ENCODE data around the gene SEPTIN8.

DNA sequence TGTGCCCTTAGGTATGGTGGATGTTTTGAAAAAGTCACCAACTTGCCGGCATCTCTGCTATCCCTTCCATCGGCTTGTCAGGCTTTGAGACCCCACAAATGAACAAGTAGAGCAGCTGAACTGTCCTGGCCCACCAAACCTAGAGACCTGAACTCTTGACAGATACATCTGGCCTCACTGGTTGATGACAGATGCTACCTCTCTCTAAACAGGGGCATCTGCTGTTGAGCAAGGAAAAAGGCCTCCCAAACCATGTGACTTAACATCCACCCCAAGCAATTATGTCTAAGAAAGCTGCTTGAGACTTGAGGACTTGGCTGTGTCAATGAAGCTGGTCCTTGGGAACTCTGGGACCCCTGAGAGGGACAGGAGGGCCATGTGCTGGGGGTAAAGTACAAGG, 27.5 kb downstream of the SEPTIN8 start:
- TF ChIP-seq, protein P1, sequence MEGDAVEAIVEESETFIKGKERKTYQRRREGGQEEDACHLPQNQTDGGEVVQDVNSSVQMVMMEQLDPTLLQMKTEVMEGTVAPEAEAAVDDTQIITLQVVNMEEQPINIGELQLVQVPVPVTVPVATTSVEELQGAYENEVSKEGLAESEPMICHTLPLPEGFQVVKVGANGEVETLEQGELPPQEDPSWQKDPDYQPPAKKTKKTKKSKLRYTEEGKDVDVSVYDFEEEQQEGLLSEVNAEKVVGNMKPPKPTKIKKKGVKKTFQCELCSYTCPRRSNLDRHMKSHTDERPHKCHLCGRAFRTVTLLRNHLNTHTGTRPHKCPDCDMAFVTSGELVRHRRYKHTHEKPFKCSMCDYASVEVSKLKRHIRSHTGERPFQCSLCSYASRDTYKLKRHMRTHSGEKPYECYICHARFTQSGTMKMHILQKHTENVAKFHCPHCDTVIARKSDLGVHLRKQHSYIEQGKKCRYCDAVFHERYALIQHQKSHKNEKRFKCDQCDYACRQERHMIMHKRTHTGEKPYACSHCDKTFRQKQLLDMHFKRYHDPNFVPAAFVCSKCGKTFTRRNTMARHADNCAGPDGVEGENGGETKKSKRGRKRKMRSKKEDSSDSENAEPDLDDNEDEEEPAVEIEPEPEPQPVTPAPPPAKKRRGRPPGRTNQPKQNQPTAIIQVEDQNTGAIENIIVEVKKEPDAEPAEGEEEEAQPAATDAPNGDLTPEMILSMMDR (IDR thresholded peaks at IDR 0.05) = no peak
- TF ChIP-seq EZH2phosphoT487 (IDR thresholded peaks at IDR 0.05; ENCODE audit: borderline replicate concordance, low read depth) = no peak
- TF ChIP-seq, protein P2, sequence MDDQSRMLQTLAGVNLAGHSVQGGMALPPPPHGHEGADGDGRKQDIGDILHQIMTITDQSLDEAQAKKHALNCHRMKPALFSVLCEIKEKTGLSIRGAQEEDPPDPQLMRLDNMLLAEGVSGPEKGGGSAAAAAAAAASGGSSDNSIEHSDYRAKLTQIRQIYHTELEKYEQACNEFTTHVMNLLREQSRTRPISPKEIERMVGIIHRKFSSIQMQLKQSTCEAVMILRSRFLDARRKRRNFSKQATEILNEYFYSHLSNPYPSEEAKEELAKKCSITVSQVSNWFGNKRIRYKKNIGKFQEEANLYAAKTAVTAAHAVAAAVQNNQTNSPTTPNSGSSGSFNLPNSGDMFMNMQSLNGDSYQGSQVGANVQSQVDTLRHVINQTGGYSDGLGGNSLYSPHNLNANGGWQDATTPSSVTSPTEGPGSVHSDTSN (IDR thresholded peaks at IDR 0.05) = no peak
- TF ChIP-seq JUND (IDR thresholded peaks at IDR 0.05) = no peak
- TF ChIP-seq, protein P3, sequence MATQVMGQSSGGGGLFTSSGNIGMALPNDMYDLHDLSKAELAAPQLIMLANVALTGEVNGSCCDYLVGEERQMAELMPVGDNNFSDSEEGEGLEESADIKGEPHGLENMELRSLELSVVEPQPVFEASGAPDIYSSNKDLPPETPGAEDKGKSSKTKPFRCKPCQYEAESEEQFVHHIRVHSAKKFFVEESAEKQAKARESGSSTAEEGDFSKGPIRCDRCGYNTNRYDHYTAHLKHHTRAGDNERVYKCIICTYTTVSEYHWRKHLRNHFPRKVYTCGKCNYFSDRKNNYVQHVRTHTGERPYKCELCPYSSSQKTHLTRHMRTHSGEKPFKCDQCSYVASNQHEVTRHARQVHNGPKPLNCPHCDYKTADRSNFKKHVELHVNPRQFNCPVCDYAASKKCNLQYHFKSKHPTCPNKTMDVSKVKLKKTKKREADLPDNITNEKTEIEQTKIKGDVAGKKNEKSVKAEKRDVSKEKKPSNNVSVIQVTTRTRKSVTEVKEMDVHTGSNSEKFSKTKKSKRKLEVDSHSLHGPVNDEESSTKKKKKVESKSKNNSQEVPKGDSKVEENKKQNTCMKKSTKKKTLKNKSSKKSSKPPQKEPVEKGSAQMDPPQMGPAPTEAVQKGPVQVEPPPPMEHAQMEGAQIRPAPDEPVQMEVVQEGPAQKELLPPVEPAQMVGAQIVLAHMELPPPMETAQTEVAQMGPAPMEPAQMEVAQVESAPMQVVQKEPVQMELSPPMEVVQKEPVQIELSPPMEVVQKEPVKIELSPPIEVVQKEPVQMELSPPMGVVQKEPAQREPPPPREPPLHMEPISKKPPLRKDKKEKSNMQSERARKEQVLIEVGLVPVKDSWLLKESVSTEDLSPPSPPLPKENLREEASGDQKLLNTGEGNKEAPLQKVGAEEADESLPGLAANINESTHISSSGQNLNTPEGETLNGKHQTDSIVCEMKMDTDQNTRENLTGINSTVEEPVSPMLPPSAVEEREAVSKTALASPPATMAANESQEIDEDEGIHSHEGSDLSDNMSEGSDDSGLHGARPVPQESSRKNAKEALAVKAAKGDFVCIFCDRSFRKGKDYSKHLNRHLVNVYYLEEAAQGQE (IDR thresholded peaks at IDR 0.05; ENCODE audit: low read depth, low read length) = no peak
- TF ChIP-seq MEF2A (IDR thresholded peaks at IDR 0.05; ENCODE audit: borderline replicate concordance, low read depth) = no peak
- TF ChIP-seq, protein P4, sequence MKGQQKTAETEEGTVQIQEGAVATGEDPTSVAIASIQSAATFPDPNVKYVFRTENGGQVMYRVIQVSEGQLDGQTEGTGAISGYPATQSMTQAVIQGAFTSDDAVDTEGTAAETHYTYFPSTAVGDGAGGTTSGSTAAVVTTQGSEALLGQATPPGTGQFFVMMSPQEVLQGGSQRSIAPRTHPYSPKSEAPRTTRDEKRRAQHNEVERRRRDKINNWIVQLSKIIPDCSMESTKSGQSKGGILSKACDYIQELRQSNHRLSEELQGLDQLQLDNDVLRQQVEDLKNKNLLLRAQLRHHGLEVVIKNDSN (IDR thresholded peaks at IDR 0.05; ENCODE audit: borderline replicate concordance, low read depth) = no peak
- TF ChIP-seq YY1 (IDR thresholded peaks at IDR 0.05; ENCODE audit: low read depth) = no peak
- no peak for TF ChIP-seq EP300 (IDR thresholded peaks at IDR 0.05; ENCODE audit: borderline replicate concordance in 1 of 2, low read depth in 1 of 2, low read length in 1 of 2)
- TF ChIP-seq POLR2AphosphoS5 (IDR thresholded peaks at IDR 0.05; ENCODE audit: low read depth, low read length) = no peak
- no peak for TF ChIP-seq NRF1 (IDR thresholded peaks at IDR 0.05; ENCODE audit: low read depth, low read length)
- TF ChIP-seq, protein P5, sequence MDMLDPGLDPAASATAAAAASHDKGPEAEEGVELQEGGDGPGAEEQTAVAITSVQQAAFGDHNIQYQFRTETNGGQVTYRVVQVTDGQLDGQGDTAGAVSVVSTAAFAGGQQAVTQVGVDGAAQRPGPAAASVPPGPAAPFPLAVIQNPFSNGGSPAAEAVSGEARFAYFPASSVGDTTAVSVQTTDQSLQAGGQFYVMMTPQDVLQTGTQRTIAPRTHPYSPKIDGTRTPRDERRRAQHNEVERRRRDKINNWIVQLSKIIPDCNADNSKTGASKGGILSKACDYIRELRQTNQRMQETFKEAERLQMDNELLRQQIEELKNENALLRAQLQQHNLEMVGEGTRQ (IDR thresholded peaks at IDR 0.05; ENCODE audit: borderline replicate concordance, low read depth, low read length) = no peak
